HEK293 (cell line): Measurements from ENCODE around the gene GFOD1.
A peak's percentile ranks its signal among the peaks of the same experiment; 100 is the strongest.

Source experiments
- EGR2 ChIP-seq: fragments of 450-650 bp; formaldehyde crosslinking; IDR thresholded peaks from 2 replicates; pipeline ENCODE4 v1.5.1; 2016; ENCODE audit warnings: low read depth, missing biosample characterization, missing genetic modification characterization
- GLI4 ChIP-seq: fragments of 450-650 bp; formaldehyde crosslinking; IDR thresholded peaks from 2 replicates; pipeline ENCODE4 v1.5.1; 2016; ENCODE audit warnings: missing biosample characterization, missing genetic modification characterization
- GLIS2 ChIP-seq: fragments of 450-650 bp; formaldehyde crosslinking; IDR thresholded peaks from 2 replicates; pipeline ENCODE4 v1.5.1; 2016; ENCODE audit warnings: missing biosample characterization, missing genetic modification characterization
- HIC1 ChIP-seq: fragments of 450-650 bp; formaldehyde crosslinking; IDR thresholded peaks from 2 replicates; pipeline ENCODE4 v1.5.1; 2016; ENCODE audit warnings: missing biosample characterization, missing genetic modification characterization
- KLF1 ChIP-seq: fragments of 450-650 bp; formaldehyde crosslinking; IDR thresholded peaks from 2 replicates; pipeline ENCODE4 v1.5.1; 2016; ENCODE audit warnings: missing biosample characterization, missing genetic modification characterization
- KLF10 ChIP-seq: fragments of 450-650 bp; IDR thresholded peaks from 2 replicates; pipeline ENCODE4 v1.5.1; 2018; ENCODE audit warnings: missing biosample characterization, mild to moderate bottlenecking, missing genetic modification characterization
- KLF7 ChIP-seq: fragments of 450-650 bp; formaldehyde crosslinking; IDR thresholded peaks from 2 replicates; pipeline ENCODE4 v1.5.1; 2016; ENCODE audit warnings: missing biosample characterization, missing genetic modification characterization, borderline replicate concordance
- REPIN1 ChIP-seq: fragments of 450-650 bp; formaldehyde crosslinking; IDR thresholded peaks from 2 replicates; pipeline ENCODE4 v1.5.1; 2017; ENCODE audit warnings: missing biosample characterization, missing genetic modification characterization, low read depth
- SP7 ChIP-seq: fragments of 450-650 bp; formaldehyde crosslinking; IDR thresholded peaks from 2 replicates; pipeline ENCODE4 v1.5.1; 2016; ENCODE audit warnings: missing biosample characterization, missing genetic modification characterization
- ZBTB17 ChIP-seq: fragments of 450-650 bp; formaldehyde crosslinking; IDR thresholded peaks from 2 replicates; pipeline ENCODE4 v1.5.1; 2016; ENCODE audit warnings: missing biosample characterization, missing genetic modification characterization
- ZBTB20 ChIP-seq: fragments of 450-650 bp; formaldehyde crosslinking; IDR thresholded peaks from 2 replicates; pipeline ENCODE4 v1.5.1; 2016; ENCODE audit warnings: missing biosample characterization, missing genetic modification characterization
- ZFP69B ChIP-seq: fragments of 450-650 bp; formaldehyde crosslinking; IDR thresholded peaks from 2 replicates; pipeline ENCODE4 v1.5.1; 2016; ENCODE audit warnings: missing biosample characterization, missing genetic modification characterization
- ZNF10 ChIP-seq: fragments of 450-650 bp; formaldehyde crosslinking; IDR thresholded peaks from 2 replicates; pipeline ENCODE4 v1.5.1; 2017; ENCODE audit warnings: missing biosample characterization, missing genetic modification characterization
- ZNF223 ChIP-seq: fragments of 450-650 bp; formaldehyde crosslinking; IDR thresholded peaks from 2 replicates; pipeline ENCODE4 v1.5.1; 2016; ENCODE audit warnings: missing biosample characterization, missing genetic modification characterization
- ZNF335 ChIP-seq: fragments of 450-650 bp; formaldehyde crosslinking; conservative IDR thresholded peaks from 2 replicates; pipeline ENCODE4 v1.5.1; 2016; ENCODE audit warnings: missing biosample characterization, missing genetic modification characterization
- ZNF341 ChIP-seq: fragments of 450-650 bp; formaldehyde crosslinking; IDR thresholded peaks from 2 replicates; pipeline ENCODE4; 2016; ENCODE audit warnings: low read depth, missing biosample characterization, missing genetic modification characterization
- ZNF610 ChIP-seq: fragments of 450-650 bp; formaldehyde crosslinking; IDR thresholded peaks from 2 replicates; pipeline ENCODE4 v1.5.1; 2016; ENCODE audit warnings: missing biosample characterization, missing genetic modification characterization, borderline replicate concordance
- ZNF624 ChIP-seq: fragments of 450-650 bp; formaldehyde crosslinking; IDR thresholded peaks from 2 replicates; pipeline ENCODE4 v1.5.1; 2017; ENCODE audit warnings: missing biosample characterization, missing genetic modification characterization
- ZNF629 ChIP-seq: fragments of 450-650 bp; formaldehyde crosslinking; IDR thresholded peaks from 2 replicates; pipeline ENCODE4 v1.5.1; 2017; ENCODE audit warnings: missing biosample characterization, missing genetic modification characterization
- ZNF830 ChIP-seq: fragments of 450-650 bp; IDR thresholded peaks from 2 replicates; pipeline ENCODE4 v1.5.0; 2018; ENCODE audit warnings: missing biosample characterization, missing genetic modification characterization, low read depth, mild to moderate bottlenecking, moderate library complexity
- TF ChIP-seq, protein P1 (sequence below): fragments of 450-650 bp; formaldehyde crosslinking; IDR thresholded peaks from 2 replicates; pipeline ENCODE4 v1.5.1; 2016; ENCODE audit warnings: missing biosample characterization, missing genetic modification characterization
- TF ChIP-seq, protein P2 (sequence below): fragments of 450-650 bp; formaldehyde crosslinking; IDR thresholded peaks from 2 replicates; pipeline ENCODE4 v1.5.1; 2016; ENCODE audit warnings: missing biosample characterization, missing genetic modification characterization
- TF ChIP-seq, protein P3 (sequence below): fragments of 450-650 bp; formaldehyde crosslinking; IDR thresholded peaks from 2 replicates; pipeline ENCODE4 v1.5.1; 2016; ENCODE audit warnings: missing biosample characterization, missing genetic modification characterization
- TF ChIP-seq, protein P4 (sequence below): fragments of 450-650 bp; formaldehyde crosslinking; IDR thresholded peaks from 2 replicates; pipeline ENCODE4 v1.5.1; 2016; ENCODE audit warnings: missing biosample characterization, missing genetic modification characterization

Gene GFOD1

DNA sequence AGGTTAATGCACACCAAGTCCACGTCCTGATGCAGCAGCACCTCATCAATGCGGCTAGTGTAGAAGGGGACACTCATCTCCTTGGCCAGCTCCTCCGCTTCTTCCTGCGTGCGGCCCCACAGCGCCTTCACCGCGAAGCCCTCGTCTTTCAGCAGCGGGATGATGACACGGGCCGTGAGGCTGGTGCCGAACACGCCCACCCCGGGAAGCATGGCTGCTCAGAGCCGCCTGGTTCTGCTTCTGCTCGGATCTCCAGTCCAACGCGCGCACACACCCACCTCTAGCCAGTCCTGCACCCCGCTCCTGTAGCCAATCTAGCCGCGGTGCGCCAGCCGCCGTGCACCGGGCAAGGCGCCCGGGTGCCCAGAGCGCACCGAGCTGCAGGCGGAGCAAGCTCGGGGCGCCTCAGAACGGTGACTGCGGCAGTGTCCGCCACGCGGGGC is 700 bp downstream of the GFOD1 start (continued):
- TF ChIP-seq HIC1 (peak; percentile 41; the same call in 1 of the 2 replicates), EGR2 (0 out of 2 replicates have a peak, but pooled peaks have one; percentile 10), SP7 (no peak), ZNF624 (tag by site-specific recombination) (no peak), ZNF335 (tag by site-specific recombination) (peak; percentile 94), ZFP69B (tag by site-specific recombination) (0 out of 2 replicates have a peak, but pooled peaks have one; percentile 65), GLI4 (no peak), ZBTB17 (tag by site-specific recombination) (peak; percentile 8; the same call in 1 of the 2 replicates), ZNF629 (tag by site-specific recombination) (0 out of 2 replicates have a peak, but pooled peaks have one; percentile 11), ZNF341 (tag by site-specific recombination) (peak; percentile 31; the same call in 1 of the 2 replicates), ZNF610 (no peak), ZNF10 (tag by site-specific recombination) (peak; percentile 46; the same call in 1 of the 2 replicates), ZNF830 (tag by site-specific recombination) (no peak), GLIS2 (tag by site-specific recombination) (peak; percentile 34; the same call in 1 of the 2 replicates), ZNF223 (tag by site-specific recombination) (no peak), KLF1 (peak; percentile 38), ZBTB20 (tag by site-specific recombination) (peak; percentile 87), KLF7 (peak; percentile 37; the same call in 1 of the 2 replicates), KLF10 (tag by site-specific recombination) (no peak), REPIN1 (tag by site-specific recombination) (no peak)
- TF ChIP-seq, protein P1, sequence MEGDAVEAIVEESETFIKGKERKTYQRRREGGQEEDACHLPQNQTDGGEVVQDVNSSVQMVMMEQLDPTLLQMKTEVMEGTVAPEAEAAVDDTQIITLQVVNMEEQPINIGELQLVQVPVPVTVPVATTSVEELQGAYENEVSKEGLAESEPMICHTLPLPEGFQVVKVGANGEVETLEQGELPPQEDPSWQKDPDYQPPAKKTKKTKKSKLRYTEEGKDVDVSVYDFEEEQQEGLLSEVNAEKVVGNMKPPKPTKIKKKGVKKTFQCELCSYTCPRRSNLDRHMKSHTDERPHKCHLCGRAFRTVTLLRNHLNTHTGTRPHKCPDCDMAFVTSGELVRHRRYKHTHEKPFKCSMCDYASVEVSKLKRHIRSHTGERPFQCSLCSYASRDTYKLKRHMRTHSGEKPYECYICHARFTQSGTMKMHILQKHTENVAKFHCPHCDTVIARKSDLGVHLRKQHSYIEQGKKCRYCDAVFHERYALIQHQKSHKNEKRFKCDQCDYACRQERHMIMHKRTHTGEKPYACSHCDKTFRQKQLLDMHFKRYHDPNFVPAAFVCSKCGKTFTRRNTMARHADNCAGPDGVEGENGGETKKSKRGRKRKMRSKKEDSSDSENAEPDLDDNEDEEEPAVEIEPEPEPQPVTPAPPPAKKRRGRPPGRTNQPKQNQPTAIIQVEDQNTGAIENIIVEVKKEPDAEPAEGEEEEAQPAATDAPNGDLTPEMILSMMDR (tag by site-specific recombination): peak; percentile 40
- TF ChIP-seq, protein P2, sequence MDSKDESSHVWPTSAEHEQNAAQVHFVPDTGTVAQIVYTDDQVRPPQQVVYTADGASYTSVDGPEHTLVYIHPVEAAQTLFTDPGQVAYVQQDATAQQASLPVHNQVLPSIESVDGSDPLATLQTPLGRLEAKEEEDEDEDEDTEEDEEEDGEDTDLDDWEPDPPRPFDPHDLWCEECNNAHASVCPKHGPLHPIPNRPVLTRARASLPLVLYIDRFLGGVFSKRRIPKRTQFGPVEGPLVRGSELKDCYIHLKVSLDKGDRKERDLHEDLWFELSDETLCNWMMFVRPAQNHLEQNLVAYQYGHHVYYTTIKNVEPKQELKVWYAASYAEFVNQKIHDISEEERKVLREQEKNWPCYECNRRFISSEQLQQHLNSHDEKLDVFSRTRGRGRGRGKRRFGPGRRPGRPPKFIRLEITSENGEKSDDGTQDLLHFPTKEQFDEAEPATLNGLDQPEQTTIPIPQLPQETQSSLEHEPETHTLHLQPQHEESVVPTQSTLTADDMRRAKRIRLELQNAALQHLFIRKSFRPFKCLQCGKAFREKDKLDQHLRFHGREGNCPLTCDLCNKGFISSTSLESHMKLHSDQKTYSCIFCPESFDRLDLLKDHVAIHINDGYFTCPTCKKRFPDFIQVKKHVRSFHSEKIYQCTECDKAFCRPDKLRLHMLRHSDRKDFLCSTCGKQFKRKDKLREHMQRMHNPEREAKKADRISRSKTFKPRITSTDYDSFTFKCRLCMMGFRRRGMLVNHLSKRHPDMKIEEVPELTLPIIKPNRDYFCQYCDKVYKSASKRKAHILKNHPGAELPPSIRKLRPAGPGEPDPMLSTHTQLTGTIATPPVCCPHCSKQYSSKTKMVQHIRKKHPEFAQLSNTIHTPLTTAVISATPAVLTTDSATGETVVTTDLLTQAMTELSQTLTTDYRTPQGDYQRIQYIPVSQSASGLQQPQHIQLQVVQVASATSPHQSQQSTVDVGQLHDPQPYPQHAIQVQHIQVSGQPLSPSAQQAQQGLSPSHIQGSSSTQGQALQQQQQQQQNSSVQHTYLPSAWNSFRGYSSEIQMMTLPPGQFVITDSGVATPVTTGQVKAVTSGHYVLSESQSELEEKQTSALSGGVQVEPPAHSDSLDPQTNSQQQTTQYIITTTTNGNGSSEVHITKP: peak; percentile 69
- TF ChIP-seq, protein P3, sequence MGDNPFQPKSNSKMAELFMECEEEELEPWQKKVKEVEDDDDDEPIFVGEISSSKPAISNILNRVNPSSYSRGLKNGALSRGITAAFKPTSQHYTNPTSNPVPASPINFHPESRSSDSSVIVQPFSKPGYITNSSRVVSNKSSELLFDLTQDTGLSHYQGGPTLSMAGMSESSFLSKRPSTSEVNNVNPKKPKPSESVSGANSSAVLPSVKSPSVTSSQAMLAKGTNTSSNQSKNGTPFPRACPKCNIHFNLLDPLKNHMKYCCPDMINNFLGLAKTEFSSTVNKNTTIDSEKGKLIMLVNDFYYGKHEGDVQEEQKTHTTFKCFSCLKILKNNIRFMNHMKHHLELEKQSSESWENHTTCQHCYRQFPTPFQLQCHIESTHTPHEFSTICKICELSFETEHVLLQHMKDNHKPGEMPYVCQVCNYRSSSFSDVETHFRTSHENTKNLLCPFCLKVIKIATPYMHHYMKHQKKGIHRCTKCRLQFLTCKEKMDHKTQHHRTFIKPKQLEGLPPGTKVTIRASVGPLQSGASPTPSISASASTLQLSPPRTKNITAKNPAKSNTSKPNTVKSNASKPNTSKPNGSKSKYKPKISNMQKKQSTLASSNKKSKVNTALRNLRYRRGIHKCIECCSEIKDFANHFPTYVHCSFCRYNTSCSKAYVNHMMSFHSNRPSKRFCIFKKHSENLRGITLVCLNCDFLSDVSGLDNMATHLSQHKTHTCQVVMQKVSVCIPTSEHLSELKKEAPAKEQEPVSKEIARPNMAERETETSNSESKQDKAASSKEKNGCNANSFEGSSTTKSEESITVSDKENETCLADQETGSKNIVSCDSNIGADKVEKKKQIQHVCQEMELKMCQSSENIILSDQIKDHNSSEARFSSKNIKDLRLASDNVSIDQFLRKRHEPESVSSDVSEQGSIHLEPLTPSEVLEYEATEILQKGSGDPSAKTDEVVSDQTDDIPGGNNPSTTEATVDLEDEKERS: 0 out of 2 replicates have a peak, but pooled peaks have one; percentile 22
- TF ChIP-seq, protein P4, sequence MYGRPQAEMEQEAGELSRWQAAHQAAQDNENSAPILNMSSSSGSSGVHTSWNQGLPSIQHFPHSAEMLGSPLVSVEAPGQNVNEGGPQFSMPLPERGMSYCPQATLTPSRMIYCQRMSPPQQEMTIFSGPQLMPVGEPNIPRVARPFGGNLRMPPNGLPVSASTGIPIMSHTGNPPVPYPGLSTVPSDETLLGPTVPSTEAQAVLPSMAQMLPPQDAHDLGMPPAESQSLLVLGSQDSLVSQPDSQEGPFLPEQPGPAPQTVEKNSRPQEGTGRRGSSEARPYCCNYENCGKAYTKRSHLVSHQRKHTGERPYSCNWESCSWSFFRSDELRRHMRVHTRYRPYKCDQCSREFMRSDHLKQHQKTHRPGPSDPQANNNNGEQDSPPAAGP (tag by site-specific recombination): no peak
